H9 (cell line): ENCODE results near the gene DQX1. TPM values are rescaled to one million over a fixed set of nuclear protein-coding genes. Genes with fewer than 3 reads are reported as not detected.
A peak's percentile ranks its signal among the peaks of the same experiment; 100 is the strongest.

Experiments
- DNase-seq: peaks from one replicate; pipeline ENCODE4 v3.0.0-alpha.2; 2017
- H2AFZ ChIP-seq: one replicate; pipeline ENCODE4 v1.6.1; 2013; ENCODE audit warnings: mild to moderate bottlenecking, low read length, control low read depth, moderate library complexity
- H2AK5ac ChIP-seq: 2 replicates; pipeline ENCODE4 v1.6.1; 2013; ENCODE audit warnings: low read length, control low read depth, mixed read lengths; ENCODE audit not compliant: insufficient read length
- H2BK120ac ChIP-seq: one replicate; pipeline ENCODE4 v1.6.1; 2013; ENCODE audit warnings: low read depth, mild to moderate bottlenecking, low read length, control low read depth, inconsistent platforms; ENCODE audit not compliant: poor library complexity, severe bottlenecking
- H2BK12ac ChIP-seq: 2 replicates; pipeline ENCODE4 v1.6.1; 2013; ENCODE audit warnings: low read length, control low read depth, mixed read lengths, low read depth; ENCODE audit not compliant: insufficient read length
- H2BK15ac ChIP-seq: 2 replicates; pipeline ENCODE4 v1.6.1; 2013; ENCODE audit warnings: low read depth, low read length, control low read depth
- H2BK20ac ChIP-seq: one replicate; pipeline ENCODE4 v1.6.1; 2013; ENCODE audit warnings: low read depth, mild to moderate bottlenecking, low read length, control low read depth, inconsistent platforms; ENCODE audit not compliant: poor library complexity, severe bottlenecking
- H2BK5ac ChIP-seq: 2 replicates; pipeline ENCODE4 v1.6.1; 2013; ENCODE audit warnings: low read length, control low read depth, mixed read lengths; ENCODE audit not compliant: insufficient read length
- H3K14ac ChIP-seq: 2 replicates; pipeline ENCODE4 v1.6.1; 2013; ENCODE audit warnings: low read length, control low read depth; ENCODE audit not compliant: insufficient read depth
- H3K18ac ChIP-seq: 2 replicates; pipeline ENCODE4 v1.6.1; 2013; ENCODE audit warnings: low read depth, mild to moderate bottlenecking, mixed read lengths, low read length, control low read depth; ENCODE audit not compliant: insufficient read length
- H3K23ac ChIP-seq: 2 replicates; pipeline ENCODE4 v1.6.1; 2013; ENCODE audit warnings: low read length, control low read depth, mixed read lengths, low read depth; ENCODE audit not compliant: insufficient read length
- H3K23me2 ChIP-seq: 2 replicates; pipeline ENCODE4 v1.6.1; 2013; ENCODE audit warnings: low read depth, mild to moderate bottlenecking, mixed read lengths, low read length, control low read depth; ENCODE audit not compliant: insufficient read length, poor library complexity, severe bottlenecking
- H3K27ac ChIP-seq: 2 replicates; pipeline ENCODE4 v1.5.1; 2013; ENCODE audit warnings: low read length, control low read depth, mixed read lengths, low read depth; ENCODE audit not compliant: insufficient read length
- H3K27me3 ChIP-seq: 2 replicates; pipeline ENCODE4 v1.6.1; 2013; ENCODE audit warnings: low read length, control low read depth, inconsistent platforms; ENCODE audit not compliant: insufficient read depth
- H3K4ac ChIP-seq: 2 replicates; pipeline ENCODE4 v1.6.1; 2013; ENCODE audit warnings: low read depth, mild to moderate bottlenecking, control low read depth, inconsistent platforms, low read length, moderate library complexity
- H3K4me1 ChIP-seq: 2 replicates; pipeline ENCODE4 v1.6.1; 2013; ENCODE audit warnings: low read length, control low read depth, inconsistent platforms; ENCODE audit not compliant: insufficient read depth
- H3K4me2 ChIP-seq: 2 replicates; pipeline ENCODE4 v1.6.1; 2013; ENCODE audit warnings: low read length, control low read depth, mixed read lengths; ENCODE audit not compliant: insufficient read length, insufficient read depth
- H3K56ac ChIP-seq: 2 replicates; pipeline ENCODE4 v1.6.1; 2013; ENCODE audit warnings: low read depth, mild to moderate bottlenecking, mixed read lengths, low read length, control low read depth; ENCODE audit not compliant: insufficient read length
- H3K79me1 ChIP-seq: 2 replicates; pipeline ENCODE4 v1.6.1; 2013; ENCODE audit warnings: low read depth, mild to moderate bottlenecking, moderate library complexity, low read length, control low read depth, inconsistent platforms; ENCODE audit not compliant: insufficient read depth, poor library complexity, severe bottlenecking
- H3K79me2 ChIP-seq: 2 replicates; pipeline ENCODE4 v1.6.1; 2013; ENCODE audit warnings: low read length, control low read depth, inconsistent platforms; ENCODE audit not compliant: insufficient read depth
- H3K9ac ChIP-seq: 2 replicates; pipeline ENCODE4 v1.6.1; 2013; ENCODE audit warnings: low read length, control low read depth, mixed read lengths; ENCODE audit not compliant: insufficient read length; ENCODE audit errors: extremely low read depth
- H3K9me3 ChIP-seq: one replicate; pipeline ENCODE4 v1.6.1; 2013; ENCODE audit warnings: low read depth, low read length, inconsistent platforms; ENCODE audit not compliant: control insufficient read depth
- H3T11ph ChIP-seq: one replicate; pipeline ENCODE4 v1.6.1; 2013; ENCODE audit warnings: mild to moderate bottlenecking, low read length, control low read depth, inconsistent platforms
- H4K20me1 ChIP-seq: one replicate; pipeline ENCODE4 v1.6.1; 2013; ENCODE audit not compliant: control insufficient read depth, insufficient read length, insufficient read depth
- H4K5ac ChIP-seq: 2 replicates; pipeline ENCODE4 v1.6.1; 2013; ENCODE audit warnings: low read depth, mild to moderate bottlenecking, mixed read lengths, low read length, control low read depth; ENCODE audit not compliant: insufficient read length
- H4K8ac ChIP-seq: replicated peaks from 2 replicates; pipeline ENCODE4 v1.6.1; 2013; ENCODE audit warnings: low read length, control low read depth, mixed read lengths, low read depth; ENCODE audit not compliant: insufficient read length
- H4K91ac ChIP-seq: 2 replicates; pipeline ENCODE4 v1.6.1; 2013; ENCODE audit warnings: low read depth, mild to moderate bottlenecking, moderate library complexity, mixed read lengths, low read length, control low read depth; ENCODE audit not compliant: insufficient read length
- H3K27ac Mint-ChIP-seq, 3 experiments: 2 replicates in 2 of 3; 3 replicates in 1 of 3; pipeline ENCODE4 v1.8.0; 2020 to 2021; ENCODE audit warnings: mixed read lengths in 3 of 3, mild to moderate bottlenecking in 1 of 3, moderate library complexity in 1 of 3
- H3K27me3 Mint-ChIP-seq: 2 replicates; pipeline ENCODE4 v1.8.0; 2021; ENCODE audit warnings: low read depth, mild to moderate bottlenecking, moderate library complexity, mixed read lengths
- H3K36me3 Mint-ChIP-seq, 3 experiments: 2 replicates in 2 of 3; 3 replicates in 1 of 3; pipeline ENCODE4 v1.8.0; 2020 to 2021; ENCODE audit warnings: low read depth in 3 of 3, mixed read lengths in 3 of 3; ENCODE audit not compliant: insufficient read depth in 1 of 3
- H3K4me1 Mint-ChIP-seq, 2 experiments: 2 replicates each; pipeline ENCODE4 v1.8.0; 2020; ENCODE audit warnings: mixed read lengths in 2 of 2
- H3K4me3 Mint-ChIP-seq, 2 experiments: 2 replicates in 1 of 2; 3 replicates in 1 of 2; pipeline ENCODE4 v1.8.0; 2020 to 2021; ENCODE audit warnings: mild to moderate bottlenecking in 2 of 2, mixed read lengths in 2 of 2, moderate library complexity in 1 of 2
- H3K9me3 Mint-ChIP-seq, 2 experiments: 2 replicates in 1 of 2; 3 replicates in 1 of 2; pipeline ENCODE4 v1.8.0; 2020; ENCODE audit warnings: mild to moderate bottlenecking in 2 of 2, mixed read lengths in 2 of 2, moderate library complexity in 1 of 2
- WGBS: extraction: QIAGEN DNeasy Blood & Tissue Kit; methylation state at CpG from one replicate; pipeline ENCODE4 v1.1.7; 2013; ENCODE audit warnings: missing lambda C conversion rate, low lambda C conversion rate, mixed read lengths; ENCODE audit not compliant: insufficient read length; ENCODE audit errors: extremely low coverage; 5-methylcytosine and 5-hydroxymethylcytosine counted together
- total RNA-seq: library from RNA; stranded (reverse); gene quantifications from 2 replicates; pipeline ENCODE4 v1.2.1, GENCODE V29; 2021
- TF ChIP-seq, protein P1 (sequence below): fragments of 200-600 bp; sonication (generic); conservative IDR thresholded peaks from 3 replicates; pipeline ENCODE4 v1.8.0; 2021; ENCODE audit warnings: antibody characterized with exemption, mild to moderate bottlenecking

DQX1 gene
- total RNA-seq, 1 experiment from 2014 or later, result 0.98 TPM

- no peak overlapping the region for H2AK5ac ChIP-seq
- no peak overlapping the region for H2BK5ac ChIP-seq
- Mint-ChIP-seq H3K4me1 (peaks cover 17 to 22% of the 10 kb centered on the region in 2 experiments), H3K9me3 (no peaks in the 10 kb centered on the region; a peak in 1 of 5 replicates), H3K36me3 (peaks cover 30 to 64% (median 47%) of the 10 kb centered on the region in 3 experiments), H3K27ac (no peak overlapping the region), H3K4me3 (peak overlapping the region; percentile 98 to 99), H3K27me3 (peaks cover 2% of the 10 kb centered on the region; the same call in 1 of the 2 replicates)
- H3K79me2 ChIP-seq, result peaks cover 4% of the 10 kb centered on the region; the same call in 1 of the 2 replicates
- H3K23me2 ChIP-seq, result peaks cover 15% of the 10 kb centered on the region
- H4K91ac ChIP-seq, result no peak overlapping the region
- no peak overlapping the region for H3K18ac ChIP-seq
- H4K5ac ChIP-seq, result no peak overlapping the region
- H2BK120ac ChIP-seq, result no peak overlapping the region
- H3K4me1 ChIP-seq, result peaks cover 4% of the 10 kb centered on the region; the same call in 1 of the 2 replicates
- H3K14ac ChIP-seq, result no peak overlapping the region; the same call in 1 of the 2 replicates
- no peaks in the 10 kb centered on the region for H3K9me3 ChIP-seq
- TF ChIP-seq, protein P1, sequence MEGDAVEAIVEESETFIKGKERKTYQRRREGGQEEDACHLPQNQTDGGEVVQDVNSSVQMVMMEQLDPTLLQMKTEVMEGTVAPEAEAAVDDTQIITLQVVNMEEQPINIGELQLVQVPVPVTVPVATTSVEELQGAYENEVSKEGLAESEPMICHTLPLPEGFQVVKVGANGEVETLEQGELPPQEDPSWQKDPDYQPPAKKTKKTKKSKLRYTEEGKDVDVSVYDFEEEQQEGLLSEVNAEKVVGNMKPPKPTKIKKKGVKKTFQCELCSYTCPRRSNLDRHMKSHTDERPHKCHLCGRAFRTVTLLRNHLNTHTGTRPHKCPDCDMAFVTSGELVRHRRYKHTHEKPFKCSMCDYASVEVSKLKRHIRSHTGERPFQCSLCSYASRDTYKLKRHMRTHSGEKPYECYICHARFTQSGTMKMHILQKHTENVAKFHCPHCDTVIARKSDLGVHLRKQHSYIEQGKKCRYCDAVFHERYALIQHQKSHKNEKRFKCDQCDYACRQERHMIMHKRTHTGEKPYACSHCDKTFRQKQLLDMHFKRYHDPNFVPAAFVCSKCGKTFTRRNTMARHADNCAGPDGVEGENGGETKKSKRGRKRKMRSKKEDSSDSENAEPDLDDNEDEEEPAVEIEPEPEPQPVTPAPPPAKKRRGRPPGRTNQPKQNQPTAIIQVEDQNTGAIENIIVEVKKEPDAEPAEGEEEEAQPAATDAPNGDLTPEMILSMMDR, result no peak
- peak overlapping the region; percentile 83 for H3K4me2 ChIP-seq
- no peak overlapping the region for H2BK15ac ChIP-seq
- H3T11ph ChIP-seq, result no peak overlapping the region
- H3K27ac ChIP-seq, result no peak overlapping the region
- WGBS, result no CpG with 5 or more reads among the region's 54 CpGs
- peak overlapping the region; percentile 57 for H3K9ac ChIP-seq
- H3K56ac ChIP-seq, result no peak overlapping the region
- no peaks in the 10 kb centered on the region for H3K27me3 ChIP-seq
- H4K8ac ChIP-seq, result no peak overlapping the region
- H4K20me1 ChIP-seq, result no peaks in the 10 kb centered on the region
- no peak overlapping the region for H2AFZ ChIP-seq
- no peak overlapping the region for H2BK20ac ChIP-seq
- peak; percentile 53 for DNase-seq
- H3K79me1 ChIP-seq, result peaks cover 4% of the 10 kb centered on the region
- no peak overlapping the region for H2BK12ac ChIP-seq
- H3K4ac ChIP-seq, result no peak overlapping the region
- no peak overlapping the region for H3K23ac ChIP-seq
Observed at GRCh38 chr2:74530239-74531187, 4.5 kb upstream of the DQX1 start.
